Stomach (tissue), 9 donors: ENCODE results near the gene SPATA21. TPM values are rescaled to one million over a fixed set of nuclear protein-coding genes. Genes with fewer than 3 reads are reported as not detected.

ENCODE experiments used
- DNase-seq, 2 donors: peaks; one replicate each; pipeline versions ENCODE4 v3.0.0 to v3.0.0-alpha.2; 2013 to 2019
- H3K27ac ChIP-seq, 5 donors: fragments of 200-600 bp in 4 of 5; sonication (generic) in 4 of 5; one replicate each; pipeline ENCODE4 v1.5.1; 2013 to 2019; ENCODE audit warnings: mild to moderate bottlenecking in 1 of 5, moderate library complexity in 1 of 5
- H3K27me3 ChIP-seq, 3 donors: fragments of 200-600 bp; sonication (generic); one replicate each; pipeline ENCODE4 v1.5.1; 2017 to 2019; ENCODE audit warnings: mixed run types in 1 of 3
- H3K36me3 ChIP-seq, 4 donors: fragments of 200-600 bp; sonication (generic); 1 replicate in 3 of 4; 2 replicates in 1 of 4; pipeline ENCODE4 v1.5.1; 2016 to 2019
- H3K4me1 ChIP-seq, 4 donors: fragments of 200-600 bp; sonication (generic); one replicate each; pipeline ENCODE4 v1.5.1; 2016 to 2019
- H3K4me3 ChIP-seq, 4 donors: fragments of 200-600 bp; sonication (generic) in 3 of 4; one replicate each; pipeline ENCODE4 v1.5.1; 2016 to 2019; ENCODE audit warnings: mild to moderate bottlenecking in 1 of 4
- H3K9me3 ChIP-seq, 4 donors: fragments of 200-600 bp; sonication (generic); one replicate each; pipeline ENCODE4 v1.5.1; 2016 to 2019
- EP300 ChIP-seq: sonication (generic); formaldehyde crosslinking; IDR thresholded peaks from one replicate; pipeline ENCODE4 v1.6.1; 2017; ENCODE audit warnings: antibody characterized with exemption
- POLR2A ChIP-seq, 4 donors: fragments of 450-650 bp; IDR thresholded peaks; one replicate each; pipeline ENCODE4 v1.6.1; 2016; ENCODE audit warnings: antibody characterized with exemption in 4 of 4, control low read depth in 2 of 4, mild to moderate bottlenecking in 1 of 4, moderate library complexity in 1 of 4
- POLR2AphosphoS5 ChIP-seq, 3 donors: sonication (generic); formaldehyde crosslinking; IDR thresholded peaks; one replicate each; pipeline ENCODE4 v1.6.1; 2016; ENCODE audit warnings: antibody characterized with exemption in 3 of 3
- WGBS, 5 donors: extraction: QIAGEN DNeasy Blood & Tissue Kit in 3 of 5; methylation state at CpG; one replicate each; pipeline versions ENCODE4 v1.1.5 to v1.1.7; 2013 to 2018; 5-methylcytosine and 5-hydroxymethylcytosine counted together
- intact Hi-C: fragments of 100-400 bp; cut with DNase I; formaldehyde crosslinking; loops from one replicate; pipeline ENCODE4 v1.15.1; 2023; ENCODE audit warnings: low total_unique reads
- polyA plus RNA-seq, 3 donors: library from polyadenylated mRNA; stranded (reverse); fragments of 200-250 nt; gene quantifications; one replicate each; pipeline ENCODE4 v1.2.3, GENCODE V29; 2013
- total RNA-seq, 5 donors: library from RNA; depleted of rRNA; stranded (reverse); fragments of >200 nt; gene quantifications; one replicate each; pipeline versions ENCODE4 v1.1.0 to v1.2.3, GENCODE V29; 2014 to 2016
- TF ChIP-seq, protein P1 (sequence below), 7 experiments: fragments of 450-650 bp in 4 of 7; fragments of 200-600 bp in 3 of 7; sonication (generic) in 3 of 7; IDR thresholded peaks; one replicate each; pipeline ENCODE4 v1.5.1; 2016 to 2019; ENCODE audit warnings: antibody characterized with exemption in 7 of 7, control low read depth in 2 of 7, mild to moderate bottlenecking in 1 of 7
- donor health status: healthy with polysubstance abuse.
- donor health status: Bipolar disorder and iron deficiency.
- donor health status: healthy.

Gene SPATA21
- total and polyA plus RNA-seq, 8 donors = 0.25 to 0.31 (median 0.30) TPM; not detected in 5

DNA sequence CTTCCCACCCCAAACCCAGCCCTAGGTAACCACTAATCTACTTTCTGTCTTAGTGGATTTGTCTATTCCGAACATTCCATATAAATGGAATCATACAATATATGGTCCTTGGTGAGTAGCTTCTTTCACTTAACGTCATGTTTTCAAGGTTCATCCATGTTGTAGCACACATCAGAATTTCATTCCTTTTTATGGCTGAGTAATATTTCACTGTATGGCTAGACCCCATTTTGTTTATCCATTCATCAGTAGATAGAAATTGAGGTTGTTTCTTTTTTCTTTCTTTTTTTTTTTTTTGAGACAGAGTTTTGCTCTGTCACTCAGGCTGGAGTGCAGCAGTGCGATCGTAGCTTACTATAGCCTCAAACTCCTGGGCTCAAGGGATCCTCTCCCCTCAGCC lies 3.2 kb downstream of the SPATA21 start:
- no peaks in the 10 kb centered on the region for H3K4me1 ChIP-seq
- TF ChIP-seq POLR2AphosphoS5 (IDR thresholded peaks at IDR 0.05) (no peak), EP300 (no peak), POLR2A (IDR thresholded peaks at IDR 0.05) (no peak)
- TF ChIP-seq, protein P1, sequence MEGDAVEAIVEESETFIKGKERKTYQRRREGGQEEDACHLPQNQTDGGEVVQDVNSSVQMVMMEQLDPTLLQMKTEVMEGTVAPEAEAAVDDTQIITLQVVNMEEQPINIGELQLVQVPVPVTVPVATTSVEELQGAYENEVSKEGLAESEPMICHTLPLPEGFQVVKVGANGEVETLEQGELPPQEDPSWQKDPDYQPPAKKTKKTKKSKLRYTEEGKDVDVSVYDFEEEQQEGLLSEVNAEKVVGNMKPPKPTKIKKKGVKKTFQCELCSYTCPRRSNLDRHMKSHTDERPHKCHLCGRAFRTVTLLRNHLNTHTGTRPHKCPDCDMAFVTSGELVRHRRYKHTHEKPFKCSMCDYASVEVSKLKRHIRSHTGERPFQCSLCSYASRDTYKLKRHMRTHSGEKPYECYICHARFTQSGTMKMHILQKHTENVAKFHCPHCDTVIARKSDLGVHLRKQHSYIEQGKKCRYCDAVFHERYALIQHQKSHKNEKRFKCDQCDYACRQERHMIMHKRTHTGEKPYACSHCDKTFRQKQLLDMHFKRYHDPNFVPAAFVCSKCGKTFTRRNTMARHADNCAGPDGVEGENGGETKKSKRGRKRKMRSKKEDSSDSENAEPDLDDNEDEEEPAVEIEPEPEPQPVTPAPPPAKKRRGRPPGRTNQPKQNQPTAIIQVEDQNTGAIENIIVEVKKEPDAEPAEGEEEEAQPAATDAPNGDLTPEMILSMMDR (IDR thresholded peaks at IDR 0.05) = no peak
- DNase-seq = no peak
- H3K36me3 ChIP-seq = no peaks in the 10 kb centered on the region
- H3K9me3 ChIP-seq = no peaks in the 10 kb centered on the region
- 94 to 99% (median 94%) methylated on average over 4 of the region's 4 CpGs for WGBS, 5 donors
- intact Hi-C loops = no loop called here
- no peak overlapping the region for H3K4me3 ChIP-seq
- H3K27me3 ChIP-seq = no peaks in the 10 kb centered on the region
- H3K27ac ChIP-seq = no peak overlapping the region

DNA sequence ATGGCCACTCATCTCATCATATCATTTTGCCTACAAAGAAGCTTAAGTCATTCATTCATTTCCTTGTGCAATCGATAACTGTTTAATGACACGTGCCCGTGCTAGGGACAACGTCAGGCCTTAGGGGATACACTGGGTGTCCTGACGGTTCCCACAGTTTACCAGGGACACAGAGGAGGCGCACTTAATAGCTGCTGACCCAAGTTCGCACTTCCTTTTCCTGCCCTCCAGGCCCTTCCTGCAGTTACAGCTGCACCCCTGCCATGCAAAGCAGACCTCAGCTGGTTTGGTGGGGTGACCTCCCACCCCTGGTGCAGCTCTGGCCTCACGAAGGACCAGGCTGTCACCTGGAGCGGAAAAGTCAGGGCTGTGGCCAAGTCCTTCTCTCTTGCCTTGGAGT lies 4.2 kb downstream of the SPATA21 start:
- no peaks in the 10 kb centered on the region for H3K4me1 ChIP-seq

DNA sequence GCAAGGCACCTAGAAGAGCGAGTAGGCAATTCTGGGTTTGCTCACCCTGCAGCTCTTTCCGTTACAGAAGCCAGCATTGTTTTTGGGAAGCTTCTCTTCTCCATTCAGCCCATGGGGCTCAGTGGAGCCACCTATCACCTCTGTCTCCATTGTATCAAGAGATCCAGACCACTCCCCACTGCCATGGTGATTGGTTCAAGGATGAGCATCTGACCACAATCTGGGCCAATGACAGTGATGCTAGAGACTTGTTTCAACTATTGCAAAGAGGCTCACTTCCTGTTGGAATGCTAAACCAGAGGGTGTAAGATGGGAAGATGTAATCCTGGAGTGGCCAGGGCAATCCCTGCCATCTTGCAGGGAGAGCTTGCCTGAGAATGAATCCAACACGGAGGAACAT lies 6.6 kb downstream of the SPATA21 start:
- Histone ChIP-seq H3K36me3 (no peaks in the 10 kb centered on the region), H3K4me3 (no peak overlapping the region), H3K4me1 (no peaks in the 10 kb centered on the region), H3K27me3 (no peaks in the 10 kb centered on the region), H3K9me3 (no peaks in the 10 kb centered on the region), H3K27ac (no peak overlapping the region)
- DNase-seq = no peak
- WGBS, 5 donors = 81 to 90% (median 85%) methylated on average over 3 of the region's 3 CpGs
- no peak for TF ChIP-seq POLR2AphosphoS5 (IDR thresholded peaks at IDR 0.05)
- intact Hi-C loops = no loop called here

More for the DNA sequence above, 4.2 kb downstream of the SPATA21 start:
- intact Hi-C loops = no loop called here
- Histone ChIP-seq H3K27ac (no peak overlapping the region), H3K27me3 (no peaks in the 10 kb centered on the region), H3K4me3 (no peak overlapping the region), H3K36me3 (no peaks in the 10 kb centered on the region), H3K9me3 (no peaks in the 10 kb centered on the region)
- TF ChIP-seq POLR2AphosphoS5 (IDR thresholded peaks at IDR 0.05) (no peak), EP300 (no peak), POLR2A (IDR thresholded peaks at IDR 0.05) (no peak)
- TF ChIP-seq, protein P1 (IDR thresholded peaks at IDR 0.05) = no peak
- no peak for DNase-seq
- WGBS, 5 donors = 68 to 75% (median 71%) methylated on average over 8 to 9 of the region's 9 CpGs

DNA sequence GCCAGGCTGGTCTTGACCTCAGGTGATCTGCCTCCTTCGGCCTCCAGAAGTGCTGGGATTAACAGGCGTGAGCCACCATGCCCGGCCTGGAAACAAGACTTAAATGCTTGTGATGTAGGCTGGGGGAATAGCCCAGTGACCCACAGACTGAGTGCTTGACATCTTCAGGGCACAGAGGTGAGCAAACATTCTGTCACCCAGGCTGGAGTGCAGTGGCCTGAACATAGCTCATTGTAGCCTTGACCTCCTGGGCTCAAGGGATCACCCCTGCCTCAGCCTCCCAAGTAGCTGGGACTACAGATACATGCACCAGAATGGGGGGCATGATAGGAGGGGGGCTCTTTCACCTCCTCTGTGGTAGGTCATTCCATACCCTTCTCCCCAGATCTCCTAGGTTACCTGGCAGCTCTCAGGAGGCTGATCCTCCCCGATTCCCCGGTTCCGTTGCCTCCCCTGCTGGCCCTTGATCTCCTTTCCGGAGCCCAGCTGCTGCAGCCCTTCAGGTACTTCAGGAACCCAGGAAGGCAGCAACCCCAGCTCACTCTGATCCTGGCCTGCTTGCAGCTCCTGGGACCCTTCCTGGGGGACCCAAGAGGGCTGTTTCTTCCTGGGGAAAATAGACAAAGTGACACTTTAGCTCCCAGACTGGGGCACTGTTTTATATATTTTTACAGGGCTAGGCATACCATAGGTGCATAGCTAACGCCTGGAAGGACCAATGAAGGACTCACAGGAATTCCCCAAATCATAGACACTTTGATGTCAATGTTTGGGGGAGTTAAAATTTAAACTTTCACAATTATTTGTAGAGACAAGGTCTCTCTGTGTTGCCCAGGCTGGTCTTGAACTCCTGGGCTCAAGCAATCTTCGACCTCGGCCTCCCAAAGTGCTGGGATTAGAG lies 11.8 kb downstream of the SPATA21 start:
- DNase-seq = no peak
- TF ChIP-seq, protein P1 (IDR thresholded peaks at IDR 0.05) = no peak
- TF ChIP-seq POLR2AphosphoS5 (IDR thresholded peaks at IDR 0.05) (no peak), EP300 (no peak), POLR2A (IDR thresholded peaks at IDR 0.05) (no peak)
- WGBS, 5 donors = 85 to 92% (median 87%) methylated on average over 10 of the region's 10 CpGs
- intact Hi-C loops = no loop called here
- H3K4me3 ChIP-seq = no peak overlapping the region
- no peak overlapping the region for H3K27ac ChIP-seq
- no peaks in the 10 kb centered on the region for H3K9me3 ChIP-seq
- no peaks in the 10 kb centered on the region for H3K36me3 ChIP-seq
- peaks cover 0 to 19% (median 0%) of the 10 kb centered on the region in 3 donors for H3K27me3 ChIP-seq
- H3K4me1 ChIP-seq = no peaks in the 10 kb centered on the region

DNA sequence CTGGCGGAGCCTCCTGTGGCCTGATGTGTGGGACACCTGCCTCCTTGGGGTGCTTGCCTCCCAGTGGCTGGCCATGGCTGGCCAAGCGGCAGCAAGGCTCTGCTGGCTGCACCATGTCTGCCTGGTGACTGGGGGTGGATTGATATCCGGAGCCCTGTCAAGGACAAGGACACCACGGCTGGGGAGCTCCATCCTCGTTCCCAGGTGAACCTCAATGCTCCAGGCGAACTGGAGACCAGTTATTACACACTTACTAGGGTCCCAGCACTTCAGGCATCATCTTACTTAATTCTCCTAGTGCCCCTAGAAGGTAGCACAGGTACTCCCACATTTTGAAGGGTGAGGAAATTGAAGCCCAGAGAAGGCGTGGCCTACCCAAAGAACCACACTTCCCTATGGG lies 15.2 kb downstream of the SPATA21 start:
- WGBS, 5 donors = 87 to 97% (median 89%) methylated on average over 6 to 7 of the region's 7 CpGs

More for the DNA sequence above, 15.2 kb downstream of the SPATA21 start:
- Histone ChIP-seq H3K9me3 (no peaks in the 10 kb centered on the region), H3K36me3 (no peaks in the 10 kb centered on the region), H3K27me3 (peaks cover 0 to 25% (median 0%) of the 10 kb centered on the region in 3 donors), H3K4me3 (no peak overlapping the region), H3K27ac (no peak overlapping the region), H3K4me1 (no peaks in the 10 kb centered on the region)
- TF ChIP-seq POLR2AphosphoS5 (IDR thresholded peaks at IDR 0.05) (no peak), EP300 (no peak), POLR2A (IDR thresholded peaks at IDR 0.05) (no peak)
- TF ChIP-seq, protein P1 (IDR thresholded peaks at IDR 0.05) = no peak
- intact Hi-C loops = no loop called here
- DNase-seq = no peak
